Measurements from ENCODE around the gene SSPN. TPM values are rescaled to one million over a fixed set of nuclear protein-coding genes. Genes with fewer than 3 reads are reported as not detected.

The SSPN gene, protein sequence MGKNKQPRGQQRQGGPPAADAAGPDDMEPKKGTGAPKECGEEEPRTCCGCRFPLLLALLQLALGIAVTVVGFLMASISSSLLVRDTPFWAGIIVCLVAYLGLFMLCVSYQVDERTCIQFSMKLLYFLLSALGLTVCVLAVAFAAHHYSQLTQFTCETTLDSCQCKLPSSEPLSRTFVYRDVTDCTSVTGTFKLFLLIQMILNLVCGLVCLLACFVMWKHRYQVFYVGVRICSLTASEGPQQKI
- 13.3 and 30.8 TPM in 2 replicates for total RNA-seq

GRCh38 chr12:26195250-26195640 lies at the start of gene SSPN:
SSPN (plus strand) TSS chr12:26195573; CDS start chr12:26195673, 100 bp downstream.

Other genes with a start within 250 kb of the SSPN start
- gene RASSF8, start 236.9 kb upstream of the SSPN start, total RNA-seq = 95.3 and 149 TPM in 2 replicates
- gene BHLHE41, start 70.5 kb upstream of the SSPN start, total RNA-seq = 5.3 and 6.1 TPM in 2 replicates